ENCODE results near the gene ABHD12B. TPM values are rescaled to one million over a fixed set of nuclear protein-coding genes. Genes with fewer than 3 reads are reported as not detected.
"Not testable (repeated sequence)": the region's sequence is repeated elsewhere in the genome, so short reads cannot be mapped to it uniquely, and the experiment has no call there.

Gene ABHD12B
- total and polyA plus RNA-seq, 10 donors: not detected

- no peak for TF ChIP-seq CTCF (IDR thresholded peaks at IDR 0.05 in 8 of 11, conservative IDR thresholded peaks at IDR 0.05 in 3 of 11)
- no peak for TF ChIP-seq POLR2AphosphoS5 (IDR thresholded peaks at IDR 0.05)
- no peak for TF ChIP-seq POLR2A (IDR thresholded peaks at IDR 0.05)
- H3K4me3 ChIP-seq: no peak overlapping the region
- intact Hi-C loops (cut with DNase I; ENCODE audit: low total_unique reads): no loop called here
- peaks cover 0 to 9% (median 0%) of the 10 kb centered on the region in 7 donors for H3K27me3 ChIP-seq (replicated peaks in 1 of 7)
- no peak for DNase-seq
- no peaks in the 10 kb centered on the region for H3K4me1 ChIP-seq
- H3K27ac ChIP-seq: no peak overlapping the region
- WGBS, 5 donors: 59 to 81% (median 73%) methylated on average over 1 of the region's 1 CpG
- H3K36me3 ChIP-seq: no peaks in the 10 kb centered on the region
- H3K9me3 ChIP-seq: no peaks in the 10 kb centered on the region
These were observed 12.0 kb downstream of the ABHD12B start for GRCh38 chr14:50883827-50884197.

GRCh38 chr14:50887476-50887875, 15.6 kb downstream of the ABHD12B start:
- no peak for TF ChIP-seq POLR2AphosphoS5 (IDR thresholded peaks at IDR 0.05)
- no peak for TF ChIP-seq POLR2A (IDR thresholded peaks at IDR 0.05)
- TF ChIP-seq CTCF (IDR thresholded peaks at IDR 0.05 in 8 of 11, conservative IDR thresholded peaks at IDR 0.05 in 3 of 11): no peak
- DNase-seq: no peak
- Histone ChIP-seq H3K27ac (no peak overlapping the region), H3K4me3 (no peak overlapping the region), H3K4me1 (no peaks in the 10 kb centered on the region), H3K27me3 (replicated peaks in 1 of 7) (peaks cover 0 to 9% (median 0%) of the 10 kb centered on the region in 7 donors), H3K9me3 (no peaks in the 10 kb centered on the region), H3K36me3 (no peaks in the 10 kb centered on the region)
- intact Hi-C loops (cut with DNase I; ENCODE audit: low total_unique reads): no loop called here

GRCh38 chr14:50892255-50892654, 20.4 kb downstream of the ABHD12B start:
- H3K36me3 ChIP-seq: no peaks in the 10 kb centered on the region
- TF ChIP-seq CTCF (IDR thresholded peaks at IDR 0.05 in 8 of 11, conservative IDR thresholded peaks at IDR 0.05 in 3 of 11) (no peak), POLR2A (IDR thresholded peaks at IDR 0.05) (no peak), POLR2AphosphoS5 (IDR thresholded peaks at IDR 0.05) (no peak)
- no peak for DNase-seq
- 75 to 83% (median 76%) methylated on average over 5 of the region's 5 CpGs for WGBS, 5 donors
- intact Hi-C loops (cut with DNase I; ENCODE audit: low total_unique reads): no loop called here
- no peaks in the 10 kb centered on the region for H3K27me3 ChIP-seq (replicated peaks in 1 of 7)
- H3K4me3 ChIP-seq: no peak overlapping the region
- H3K9me3 ChIP-seq: no peaks in the 10 kb centered on the region
- H3K27ac ChIP-seq: no peak overlapping the region
- H3K4me1 ChIP-seq: no peaks in the 10 kb centered on the region

GRCh38 chr14:50896421-50896820, 24.6 kb downstream of the ABHD12B start:
- H3K27me3 ChIP-seq (replicated peaks in 1 of 7); H3K27ac ChIP-seq; intact Hi-C loops (cut with DNase I; ENCODE audit: low total_unique reads); DNase-seq; H3K9me3 ChIP-seq; H3K4me3 ChIP-seq; H3K4me1 ChIP-seq: not testable (repeated sequence)
- 84 to 98% (median 90%) methylated on average over 5 to 7 of the region's 7 CpGs for WGBS, 5 donors
- H3K36me3 ChIP-seq: peaks cover 0 to 33% (median 0%) of the 10 kb centered on the region in 6 donors

- H3K4me3 ChIP-seq; H3K4me1 ChIP-seq; intact Hi-C loops (cut with DNase I; ENCODE audit: low total_unique reads); H3K27me3 ChIP-seq (replicated peaks in 1 of 7); DNase-seq; H3K27ac ChIP-seq; H3K9me3 ChIP-seq: not testable (repeated sequence)
- H3K36me3 ChIP-seq: peaks cover 0 to 39% (median 0%) of the 10 kb centered on the region in 6 donors
- 80 to 94% (median 92%) methylated on average over 1 of the region's 1 CpG for WGBS, 5 donors
These were observed 25.2 kb downstream of the ABHD12B start for GRCh38 chr14:50897005-50897404.

All from spleen (tissue), 11 donors.